HG03039 (cell line): ENCODE measurements around the gene TRIM17.

ENCODE experiments used
- ATAC-seq: cut with Tn5 transposase; IDR thresholded peaks from one replicate; pipeline ENCODE4 v1.9.1; 2021; ENCODE audit warnings: mild to moderate bottlenecking, moderate library complexity; ENCODE audit not compliant: unreplicated experiment

The TRIM17 gene

DNA sequence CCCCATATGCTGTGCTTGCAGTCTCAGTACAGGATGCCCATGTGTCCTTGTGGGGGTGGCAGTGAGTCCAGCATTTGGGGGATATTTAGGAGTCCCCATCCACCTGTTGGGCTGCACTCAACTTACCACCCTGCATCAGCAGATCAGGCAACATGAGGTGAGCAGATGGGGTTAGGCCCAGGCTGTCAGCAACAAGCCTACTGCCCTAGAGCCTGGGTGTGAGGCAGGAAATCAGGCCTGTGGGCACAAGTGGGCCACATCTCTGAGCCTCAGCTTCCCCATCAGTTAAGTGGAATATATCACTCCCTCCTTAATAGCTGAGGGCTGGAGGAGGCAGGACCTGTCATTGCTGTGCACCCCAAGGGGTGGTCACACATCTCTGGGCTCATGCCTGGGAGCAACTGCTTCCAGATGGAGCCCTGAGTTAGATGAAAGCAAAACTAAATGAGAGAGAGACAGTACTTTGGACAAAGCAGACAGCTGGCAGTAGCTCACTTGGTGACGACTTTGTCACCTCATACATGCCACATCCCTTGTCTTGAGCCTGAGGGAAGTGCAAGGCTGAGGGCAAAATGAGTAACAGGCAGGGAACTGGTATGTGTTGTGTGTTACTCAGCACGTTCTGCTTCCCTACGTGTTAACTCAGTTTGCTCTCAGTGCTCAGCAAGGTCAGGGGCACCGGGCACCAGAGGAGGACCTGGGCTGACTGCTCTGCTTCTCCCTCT, 58.5 kb downstream of the TRIM17 start:
- no peak for ATAC-seq
